Measurements from ENCODE around the gene TNPO2. TPM values are rescaled to one million over a fixed set of nuclear protein-coding genes. Genes with fewer than 3 reads are reported as not detected.

Gene TNPO2
- total RNA-seq, 1 donor from 2014 or later = 68.1 TPM

DNA sequence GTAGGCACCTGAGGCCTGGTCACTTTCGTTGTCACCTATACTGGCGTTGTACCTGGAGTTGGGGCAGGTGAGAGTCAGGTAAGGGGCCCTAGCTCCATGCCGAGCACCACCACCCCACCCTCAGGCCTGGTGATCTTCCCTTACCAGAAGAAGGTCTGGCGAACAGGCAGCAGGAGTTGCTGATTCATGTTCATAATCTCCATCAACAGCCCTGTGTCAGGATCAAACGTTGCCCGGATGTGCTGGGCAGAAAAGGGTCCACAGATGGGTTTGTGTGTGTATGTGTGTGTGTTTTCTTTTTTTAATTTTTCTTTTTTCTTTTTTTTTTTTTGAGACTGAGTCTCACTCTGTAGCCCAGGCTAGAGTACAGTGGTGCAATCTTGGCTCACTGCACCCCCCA, 71.5 kb downstream of the TNPO2 start:
- no peak overlapping the region for H3K4me3 Mint-ChIP-seq (ENCODE audit: unreplicated experiment)
- peaks cover 8% of the 10 kb centered on the region for H3K27me3 Mint-ChIP-seq (ENCODE audit: unreplicated experiment)
- no peaks in the 10 kb centered on the region for H3K9me3 Mint-ChIP-seq (ENCODE audit: unreplicated experiment)
- no peak for TF ChIP-seq CTCF (IDR thresholded peaks at IDR 0.05; ENCODE audit: unreplicated experiment)
- no peak for DNase-seq (ENCODE audit: low spot score)
- no peak overlapping the region for H3K27ac Mint-ChIP-seq (ENCODE audit: unreplicated experiment)
- no peaks in the 10 kb centered on the region for H3K4me1 Mint-ChIP-seq (ENCODE audit: unreplicated experiment)
- peaks cover 28% of the 10 kb centered on the region for H3K36me3 Mint-ChIP-seq (ENCODE audit: low read depth, unreplicated experiment)

GRCh38 chr19:12649941-12650340, 73.8 kb downstream of the TNPO2 start:
- H3K36me3 Mint-ChIP-seq (ENCODE audit: low read depth, unreplicated experiment) = peaks cover 15% of the 10 kb centered on the region
- TF ChIP-seq CTCF (IDR thresholded peaks at IDR 0.05; ENCODE audit: unreplicated experiment) = no peak
- H3K27me3 Mint-ChIP-seq (ENCODE audit: unreplicated experiment) = peaks cover 11% of the 10 kb centered on the region
- no peak overlapping the region for H3K4me3 Mint-ChIP-seq (ENCODE audit: unreplicated experiment)
- H3K9me3 Mint-ChIP-seq (ENCODE audit: unreplicated experiment) = no peaks in the 10 kb centered on the region
- H3K4me1 Mint-ChIP-seq (ENCODE audit: unreplicated experiment) = no peaks in the 10 kb centered on the region
- H3K27ac Mint-ChIP-seq (ENCODE audit: unreplicated experiment) = no peak overlapping the region
- DNase-seq (ENCODE audit: low spot score) = no peak

Other genes with a start within 250 kb of the TNPO2 start
- 6.6 TPM for gene ZNF709, start 239.1 kb downstream of the TNPO2 start, total RNA-seq (ENCODE audit: unreplicated experiment)
- gene ZNF564, start 172.4 kb downstream of the TNPO2 start, total RNA-seq (ENCODE audit: unreplicated experiment) = 18.8 TPM
- 11.9 TPM for gene ZNF490, start 113.1 kb downstream of the TNPO2 start, total RNA-seq (ENCODE audit: unreplicated experiment)
- 29.3 TPM for gene ZNF791, start 113.0 kb downstream of the TNPO2 start, total RNA-seq (ENCODE audit: unreplicated experiment)
- 98.4 TPM for gene MAN2B1, start 57.2 kb downstream of the TNPO2 start, total RNA-seq (ENCODE audit: unreplicated experiment)
- gene WDR83, start 57.1 kb downstream of the TNPO2 start, total RNA-seq (ENCODE audit: unreplicated experiment) = 13.2 TPM
- gene DHPS, start 42.1 kb downstream of the TNPO2 start, total RNA-seq (ENCODE audit: unreplicated experiment) = 55.3 TPM
- gene GNG14, start 35.9 kb downstream of the TNPO2 start, total RNA-seq (ENCODE audit: unreplicated experiment) = not detected
- 8.0 TPM for gene FBXW9, start 27.3 kb downstream of the TNPO2 start, total RNA-seq (ENCODE audit: unreplicated experiment)
- 176 TPM for gene TRIR, start 10.8 kb upstream of the TNPO2 start, total RNA-seq (ENCODE audit: unreplicated experiment)
- 77.9 TPM for gene GET3, start 13.6 kb upstream of the TNPO2 start, total RNA-seq (ENCODE audit: unreplicated experiment)
- not detected for gene BEST2, start 27.9 kb upstream of the TNPO2 start, total RNA-seq (ENCODE audit: unreplicated experiment)
- gene HOOK2, start 51.6 kb upstream of the TNPO2 start, total RNA-seq (ENCODE audit: unreplicated experiment) = 30.3 TPM
- gene JUNB, start 67.6 kb upstream of the TNPO2 start, total RNA-seq (ENCODE audit: unreplicated experiment) = 20.6 TPM
- 215 TPM for gene PRDX2, start 77.9 kb upstream of the TNPO2 start, total RNA-seq (ENCODE audit: unreplicated experiment)
- gene THSD8, start 78.1 kb upstream of the TNPO2 start, total RNA-seq (ENCODE audit: unreplicated experiment) = 14.2 TPM
- 26.9 TPM for gene RNASEH2A, start 82.7 kb upstream of the TNPO2 start, total RNA-seq (ENCODE audit: unreplicated experiment)
- not detected for gene RTBDN, start 110.6 kb upstream of the TNPO2 start, total RNA-seq (ENCODE audit: unreplicated experiment)
- gene MAST1, start 114.6 kb upstream of the TNPO2 start, total RNA-seq (ENCODE audit: unreplicated experiment) = 4.1 TPM
- 12.2 TPM for gene DNASE2, start 157.5 kb upstream of the TNPO2 start, total RNA-seq (ENCODE audit: unreplicated experiment)
- gene KLF1, start 163.3 kb upstream of the TNPO2 start, total RNA-seq (ENCODE audit: unreplicated experiment) = 0.54 TPM
- 20.0 TPM for gene GCDH, start 167.2 kb upstream of the TNPO2 start, total RNA-seq (ENCODE audit: unreplicated experiment)
- not detected for gene SYCE2, start 195.4 kb upstream of the TNPO2 start, total RNA-seq (ENCODE audit: unreplicated experiment)
- gene FARSA, start 209.8 kb upstream of the TNPO2 start, total RNA-seq (ENCODE audit: unreplicated experiment) = 45.8 TPM
- gene CALR, start 214.7 kb upstream of the TNPO2 start, total RNA-seq (ENCODE audit: unreplicated experiment) = 963 TPM
- 44.7 TPM for gene RAD23A, start 221.9 kb upstream of the TNPO2 start, total RNA-seq (ENCODE audit: unreplicated experiment)
- 20.8 TPM for gene GADD45GIP1, start 233.3 kb upstream of the TNPO2 start, total RNA-seq (ENCODE audit: unreplicated experiment)
- gene DAND5, start 245.6 kb upstream of the TNPO2 start, total RNA-seq (ENCODE audit: unreplicated experiment) = 0.69 TPM